ENCODE results near the gene TRPM2. TPM values are rescaled to one million over a fixed set of nuclear protein-coding genes. Genes with fewer than 3 reads are reported as not detected.

TRPM2 gene
- total RNA-seq, 3 donors from 2014 or later = 1.5 to 10.3 (median 7.2) TPM

DNA sequence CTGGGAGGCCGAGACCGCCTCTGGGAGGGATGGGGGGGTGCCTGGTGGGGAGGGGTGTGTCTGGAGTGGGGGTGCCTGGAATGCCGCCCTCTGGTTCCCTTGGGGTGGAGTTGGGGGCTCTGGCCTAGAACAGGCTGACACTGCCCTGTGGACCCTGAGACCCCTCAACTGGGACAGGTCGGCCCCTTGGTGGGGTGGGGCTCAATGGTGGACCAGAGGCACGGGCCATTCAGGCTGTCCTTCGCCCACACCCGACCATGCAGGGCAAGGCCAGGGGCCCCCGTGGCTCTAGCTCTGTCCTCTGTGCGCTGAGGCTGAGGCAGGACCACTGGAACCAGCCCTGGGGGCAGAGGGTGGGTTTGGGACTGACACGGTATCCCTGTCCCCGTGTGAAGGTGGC lies 38.9 kb upstream of the TRPM2 start:
- no peak for TF ChIP-seq CTCF (IDR thresholded peaks at IDR 0.05)
- Histone ChIP-seq H3K36me3 (ENCODE audit: low read depth) (peaks cover 8% of the 10 kb centered on the region), H3K9me3 (no peaks in the 10 kb centered on the region), H3K4me3 (no peak overlapping the region), H3K4me1 (ENCODE audit: low read depth) (no peaks in the 10 kb centered on the region)
- intact Hi-C loops (cut with DNase I, micrococcal nuclease) = no loop called here
- DNase-seq (no peak), ATAC-seq (no peak)

DNA sequence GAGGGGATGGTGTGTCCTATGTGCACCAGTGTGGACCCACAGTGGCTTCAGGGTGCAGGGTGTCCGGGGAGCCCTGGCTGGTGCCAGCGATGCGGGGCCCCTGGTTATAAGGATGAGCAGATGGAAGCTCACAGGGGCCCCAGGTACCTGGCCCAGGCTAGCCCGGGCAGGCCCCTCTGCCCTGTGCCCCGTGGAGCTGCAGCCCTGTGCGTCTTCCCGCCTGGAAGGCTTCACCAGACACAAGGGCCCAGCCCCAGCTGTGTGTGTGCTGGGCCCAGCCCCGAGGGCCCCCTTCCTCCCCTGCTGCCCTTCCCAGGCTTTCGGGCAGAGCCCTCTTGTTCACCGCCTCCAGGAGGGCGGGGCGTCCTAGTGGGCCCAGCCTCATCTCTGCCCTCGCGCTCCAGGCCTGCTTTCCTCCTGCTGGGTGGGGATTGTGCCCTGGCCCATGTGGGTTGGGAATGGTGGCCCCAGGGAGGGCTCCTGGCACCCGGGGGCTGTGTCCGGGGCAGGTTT lies 37.7 kb upstream of the TRPM2 start:
- Histone ChIP-seq H3K36me3 (ENCODE audit: low read depth) (peaks cover 8% of the 10 kb centered on the region), H3K4me1 (ENCODE audit: low read depth) (no peaks in the 10 kb centered on the region), H3K9me3 (no peaks in the 10 kb centered on the region), H3K4me3 (no peak overlapping the region)
- TF ChIP-seq CTCF (IDR thresholded peaks at IDR 0.05) = no peak
- ATAC-seq = no peak
- no peak for DNase-seq
- intact Hi-C loops (cut with DNase I, micrococcal nuclease) = no loop called here

DNA sequence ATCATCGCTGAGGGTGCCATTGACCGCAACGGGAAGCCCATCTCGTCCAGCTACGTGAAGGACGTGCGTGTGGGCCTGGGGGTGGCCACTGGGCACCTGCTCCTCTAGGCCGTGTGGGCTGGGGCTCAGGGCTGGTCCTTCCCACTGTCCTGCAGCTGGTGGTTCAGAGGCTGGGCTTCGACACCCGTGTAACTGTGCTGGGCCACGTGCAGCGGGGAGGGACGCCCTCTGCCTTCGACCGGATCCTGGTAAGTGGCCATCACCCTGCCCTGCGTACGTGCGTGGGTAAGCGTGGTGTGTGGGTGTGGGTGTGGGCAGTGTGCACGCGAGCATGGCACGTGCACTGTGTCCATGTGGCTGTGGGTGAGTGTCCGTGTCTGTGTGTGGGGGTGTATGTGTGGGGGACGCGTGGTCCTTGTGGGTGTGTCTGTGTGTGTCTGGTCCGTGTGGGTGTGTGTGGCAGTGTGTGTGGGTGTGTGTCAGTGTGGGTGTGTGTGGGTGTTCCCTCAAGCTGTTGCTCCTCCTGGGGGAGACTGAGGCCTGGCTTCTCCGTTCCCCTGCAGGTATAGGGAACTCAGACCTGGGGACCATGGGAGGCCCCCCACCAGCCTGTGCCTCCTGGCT lies 37.0 kb upstream of the TRPM2 start:
- TF ChIP-seq CTCF (IDR thresholded peaks at IDR 0.05) = no peak
- ATAC-seq = no peak
- intact Hi-C loops (cut with DNase I, micrococcal nuclease) = no loop called here

DNA sequence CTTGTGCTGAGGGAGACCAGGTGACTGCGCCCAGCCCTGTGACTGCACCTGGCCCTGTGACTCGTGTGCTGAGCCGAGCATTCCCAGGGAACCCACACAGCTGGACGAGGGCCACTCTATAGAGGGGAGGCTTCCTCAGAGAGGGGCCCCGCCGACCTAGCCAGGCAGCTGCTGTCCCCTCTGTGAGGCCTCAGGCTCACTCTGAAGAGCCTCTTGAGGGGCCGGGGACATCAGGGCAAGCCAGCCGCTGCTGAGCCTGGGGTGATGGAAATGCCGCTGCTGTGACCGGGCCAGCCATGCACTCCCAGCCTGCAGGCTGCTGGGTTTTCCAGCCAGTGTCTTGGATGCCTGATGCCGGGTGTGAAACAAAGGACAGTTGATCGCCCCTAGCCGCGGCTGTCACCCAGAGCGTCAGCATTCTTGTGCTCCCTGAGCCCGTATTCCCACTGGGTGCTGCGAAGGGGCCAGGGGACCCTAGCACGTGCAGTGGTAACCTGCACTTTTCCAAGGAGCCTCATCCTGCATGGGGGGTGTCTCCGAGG lies 36.1 kb upstream of the TRPM2 start:
- no peak for ATAC-seq
- intact Hi-C loops (cut with DNase I, micrococcal nuclease) = no loop called here
- DNase-seq = no peak
- Histone ChIP-seq H3K36me3 (ENCODE audit: low read depth) (peaks cover 16% of the 10 kb centered on the region), H3K4me3 (no peak overlapping the region), H3K4me1 (ENCODE audit: low read depth) (no peaks in the 10 kb centered on the region), H3K9me3 (no peaks in the 10 kb centered on the region)
- TF ChIP-seq CTCF (IDR thresholded peaks at IDR 0.05) = no peak

More for the DNA sequence above, 37.0 kb upstream of the TRPM2 start:
- Histone ChIP-seq H3K4me1 (ENCODE audit: low read depth) (no peaks in the 10 kb centered on the region), H3K4me3 (no peak overlapping the region), H3K9me3 (no peaks in the 10 kb centered on the region), H3K36me3 (ENCODE audit: low read depth) (peaks cover 8% of the 10 kb centered on the region)
- no peak for DNase-seq

DNA sequence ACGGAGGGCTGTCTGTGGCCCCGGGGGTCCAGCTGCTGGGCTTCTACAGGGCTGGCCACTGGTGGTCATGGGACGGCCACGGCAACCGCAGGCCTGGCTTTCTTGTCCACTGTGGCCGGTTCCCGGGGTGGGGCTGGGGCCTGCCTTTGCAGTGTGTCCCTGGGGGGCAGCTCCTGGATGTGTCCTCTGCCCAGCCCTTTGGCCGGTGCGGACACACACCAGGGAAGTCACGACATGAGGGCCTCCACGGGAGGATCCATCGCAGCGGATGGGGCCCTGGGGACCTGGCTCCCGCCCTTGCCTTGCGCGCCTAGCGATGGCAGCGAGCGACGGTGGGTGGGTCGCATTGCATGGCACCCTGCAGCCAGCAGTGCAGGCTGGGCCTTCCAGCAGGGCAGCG lies 35.5 kb upstream of the TRPM2 start:
- peaks cover 17% of the 10 kb centered on the region for H3K36me3 ChIP-seq (ENCODE audit: low read depth)

More for the DNA sequence above, 35.5 kb upstream of the TRPM2 start:
- TF ChIP-seq CTCF (IDR thresholded peaks at IDR 0.05) = no peak
- ATAC-seq (no peak), DNase-seq (no peak)
- intact Hi-C loops (cut with DNase I, micrococcal nuclease) = no loop called here
- Histone ChIP-seq H3K4me3 (no peak overlapping the region), H3K9me3 (no peaks in the 10 kb centered on the region), H3K4me1 (ENCODE audit: low read depth) (no peaks in the 10 kb centered on the region)

Measured in mucosa of descending colon (tissue), 3 donors.